T-helper 1 cell treated with Interleukin-12 subunit alpha and Interleukin-12 subunit beta and Interleukin-4 antibody, amounts not matched to agents 30 μg/mL and 1 μg/mL, for 36 hours (primary cell): ENCODE results near the gene ADCY5.

Experiments
- H3K27ac Mint-ChIP-seq: one replicate; pipeline ENCODE4 v1.8.0; 2021; ENCODE audit warnings: mild to moderate bottlenecking, mixed read lengths
- H3K27me3 Mint-ChIP-seq: one replicate; pipeline ENCODE4 v1.8.0; 2021; ENCODE audit warnings: low read depth, mixed read lengths
- H3K36me3 Mint-ChIP-seq: one replicate; pipeline ENCODE4 v1.8.0; 2021; ENCODE audit warnings: low read depth, mixed read lengths
- H3K4me1 Mint-ChIP-seq: one replicate; pipeline ENCODE4 v1.8.0; 2021; ENCODE audit warnings: low read depth, mixed read lengths
- H3K4me3 Mint-ChIP-seq: one replicate; pipeline ENCODE4 v1.8.0; 2021; ENCODE audit warnings: mild to moderate bottlenecking, moderate library complexity, mixed read lengths
- H3K9me3 Mint-ChIP-seq: one replicate; pipeline ENCODE4 v1.8.0; 2021; ENCODE audit warnings: mixed read lengths

Gene ADCY5

GRCh38 chr3:123412076-123412475, 36.8 kb downstream of the ADCY5 start:
- Mint-ChIP-seq H3K4me1 (no peaks in the 10 kb centered on the region), H3K9me3 (no peaks in the 10 kb centered on the region), H3K27ac (no peak overlapping the region), H3K36me3 (no peaks in the 10 kb centered on the region), H3K27me3 (peaks cover 5% of the 10 kb centered on the region), H3K4me3 (no peak overlapping the region)

GRCh38 chr3:123411340-123412040, 37.4 kb downstream of the ADCY5 start:
- Mint-ChIP-seq H3K27ac (no peak overlapping the region), H3K36me3 (no peaks in the 10 kb centered on the region), H3K27me3 (peaks cover 5% of the 10 kb centered on the region), H3K9me3 (no peaks in the 10 kb centered on the region), H3K4me1 (no peaks in the 10 kb centered on the region), H3K4me3 (no peak overlapping the region)

GRCh38 chr3:123410149-123410515, 38.8 kb downstream of the ADCY5 start:
- Mint-ChIP-seq H3K4me3 (no peak overlapping the region), H3K4me1 (no peaks in the 10 kb centered on the region), H3K36me3 (no peaks in the 10 kb centered on the region), H3K27me3 (peaks cover 5% of the 10 kb centered on the region), H3K9me3 (no peaks in the 10 kb centered on the region), H3K27ac (no peak overlapping the region)

DNA sequence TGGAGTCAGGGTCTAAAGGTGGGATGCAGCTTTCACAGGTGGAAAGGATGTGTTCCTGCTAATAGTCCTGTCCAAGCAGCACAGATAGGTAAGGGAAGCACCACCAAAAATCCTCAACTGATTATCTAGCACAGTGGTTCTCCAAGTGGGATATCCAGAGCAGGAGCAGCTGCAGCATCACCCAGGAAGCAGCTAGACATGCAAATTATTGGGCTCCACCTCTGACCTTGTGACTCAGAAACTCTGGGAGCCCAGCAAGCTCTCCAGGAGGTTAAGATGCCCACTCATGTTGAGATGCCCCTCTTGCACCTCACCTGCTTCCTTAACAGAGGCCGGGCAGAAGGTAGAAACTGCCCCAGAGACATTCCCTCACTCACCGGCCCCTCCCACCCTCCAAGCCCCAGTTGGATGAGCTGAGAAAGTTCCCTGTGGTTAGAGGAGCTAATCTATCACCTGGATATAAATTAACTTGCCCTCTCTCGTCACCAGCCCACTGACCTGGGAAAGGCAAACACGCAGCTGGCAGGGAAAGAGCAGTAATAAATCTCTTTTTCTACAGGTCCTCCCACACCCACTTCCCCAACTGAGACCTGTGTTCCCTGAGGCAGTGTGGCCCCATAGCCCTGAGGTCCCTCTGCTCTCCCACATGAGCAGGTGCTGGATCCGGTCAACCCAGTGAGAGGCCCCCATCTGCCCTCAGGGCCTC, 39.3 kb downstream of the ADCY5 start:
- no peaks in the 10 kb centered on the region for H3K36me3 Mint-ChIP-seq
- no peak overlapping the region for H3K27ac Mint-ChIP-seq
- no peaks in the 10 kb centered on the region for H3K9me3 Mint-ChIP-seq
- peaks cover 5% of the 10 kb centered on the region for H3K27me3 Mint-ChIP-seq
- H3K4me1 Mint-ChIP-seq, result no peaks in the 10 kb centered on the region
- H3K4me3 Mint-ChIP-seq, result no peak overlapping the region

DNA sequence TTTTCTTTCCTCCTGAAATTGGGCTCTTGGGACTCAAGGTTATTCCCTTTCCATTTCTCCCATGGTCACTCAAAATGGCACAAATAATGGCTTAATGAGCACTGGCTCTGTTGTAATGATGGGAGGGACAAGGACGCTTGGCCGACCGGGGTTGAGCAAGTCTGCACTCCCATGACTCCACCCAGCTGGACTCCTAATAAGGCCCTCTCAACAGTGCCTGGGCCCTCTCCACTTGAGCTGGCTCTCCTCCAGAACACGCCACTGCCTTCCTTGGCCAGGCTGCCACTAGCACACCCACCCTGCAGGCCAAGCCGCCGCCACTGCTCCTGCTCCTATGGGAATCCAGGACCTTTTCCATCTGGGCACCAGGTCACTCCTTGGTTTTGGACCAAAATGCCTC, 42.3 kb downstream of the ADCY5 start:
- Mint-ChIP-seq H3K9me3 (no peaks in the 10 kb centered on the region), H3K4me1 (no peaks in the 10 kb centered on the region), H3K4me3 (no peak overlapping the region), H3K36me3 (no peaks in the 10 kb centered on the region), H3K27ac (no peak overlapping the region), H3K27me3 (peaks cover 5% of the 10 kb centered on the region)

DNA sequence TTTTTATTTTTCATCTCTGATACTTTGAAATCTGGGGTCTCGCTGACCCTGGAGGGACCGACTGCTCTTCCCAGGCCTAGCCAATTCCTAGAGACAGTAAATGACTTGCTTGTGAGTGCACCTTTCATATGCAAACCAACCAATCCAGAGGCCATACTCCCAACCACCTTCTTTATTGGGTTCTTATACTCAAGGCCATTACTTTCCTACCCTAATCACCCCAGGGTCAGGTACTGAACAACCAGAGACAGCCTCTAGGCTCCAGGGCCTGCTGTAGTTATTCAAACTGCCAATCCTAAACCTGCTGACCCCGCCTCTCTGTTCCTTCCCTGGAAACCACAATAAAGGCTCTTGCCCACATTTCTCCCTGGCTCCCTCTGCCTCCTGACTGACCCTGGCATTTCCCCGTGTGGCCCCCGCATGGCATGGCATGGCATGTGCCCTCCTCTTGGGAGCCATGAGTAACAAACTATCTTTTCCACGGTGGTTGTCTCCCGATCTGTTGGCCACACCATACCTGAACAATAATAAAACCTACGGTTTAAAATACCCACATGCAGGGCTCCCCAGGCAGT, 42.9 kb downstream of the ADCY5 start:
- Mint-ChIP-seq H3K4me1 (no peaks in the 10 kb centered on the region), H3K4me3 (no peak overlapping the region), H3K9me3 (no peaks in the 10 kb centered on the region), H3K27ac (no peak overlapping the region), H3K36me3 (no peaks in the 10 kb centered on the region), H3K27me3 (peaks cover 3% of the 10 kb centered on the region)

DNA sequence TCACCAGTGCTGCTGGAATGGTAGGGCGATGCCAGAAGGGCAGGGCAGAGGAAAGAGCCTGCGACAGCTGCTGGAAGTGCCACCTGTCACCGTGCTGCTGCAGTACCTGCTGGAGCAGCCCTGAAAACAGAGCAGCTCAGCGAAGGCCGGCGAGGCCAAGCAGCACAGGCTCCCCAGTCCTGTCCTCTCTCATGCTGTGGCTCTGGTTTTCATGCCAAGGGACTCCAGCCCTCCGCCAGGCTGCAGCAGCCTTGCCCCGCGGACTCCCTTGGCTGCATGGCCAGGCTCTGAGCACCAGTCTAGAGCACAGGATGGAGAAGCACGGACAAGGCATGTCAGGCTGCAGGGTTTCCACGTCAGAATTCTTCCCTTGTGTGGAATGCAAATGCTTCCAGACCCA, 43.9 kb downstream of the ADCY5 start:
- Mint-ChIP-seq H3K9me3 (no peaks in the 10 kb centered on the region), H3K36me3 (no peaks in the 10 kb centered on the region), H3K27ac (no peak overlapping the region), H3K4me3 (no peak overlapping the region), H3K4me1 (no peaks in the 10 kb centered on the region), H3K27me3 (no peaks in the 10 kb centered on the region)

GRCh38 chr3:123404391-123404790, 44.5 kb downstream of the ADCY5 start:
- H3K9me3 Mint-ChIP-seq, result no peaks in the 10 kb centered on the region
- H3K27ac Mint-ChIP-seq, result no peak overlapping the region
- no peaks in the 10 kb centered on the region for H3K4me1 Mint-ChIP-seq
- no peaks in the 10 kb centered on the region for H3K27me3 Mint-ChIP-seq
- no peak overlapping the region for H3K4me3 Mint-ChIP-seq
- no peaks in the 10 kb centered on the region for H3K36me3 Mint-ChIP-seq

GRCh38 chr3:123401836-123402530, 46.9 kb downstream of the ADCY5 start:
- H3K27ac Mint-ChIP-seq, result no peak overlapping the region
- H3K36me3 Mint-ChIP-seq, result no peaks in the 10 kb centered on the region
- H3K9me3 Mint-ChIP-seq, result no peaks in the 10 kb centered on the region
- H3K4me1 Mint-ChIP-seq, result no peaks in the 10 kb centered on the region
- H3K4me3 Mint-ChIP-seq, result no peak overlapping the region
- H3K27me3 Mint-ChIP-seq, result peaks cover 4% of the 10 kb centered on the region

DNA sequence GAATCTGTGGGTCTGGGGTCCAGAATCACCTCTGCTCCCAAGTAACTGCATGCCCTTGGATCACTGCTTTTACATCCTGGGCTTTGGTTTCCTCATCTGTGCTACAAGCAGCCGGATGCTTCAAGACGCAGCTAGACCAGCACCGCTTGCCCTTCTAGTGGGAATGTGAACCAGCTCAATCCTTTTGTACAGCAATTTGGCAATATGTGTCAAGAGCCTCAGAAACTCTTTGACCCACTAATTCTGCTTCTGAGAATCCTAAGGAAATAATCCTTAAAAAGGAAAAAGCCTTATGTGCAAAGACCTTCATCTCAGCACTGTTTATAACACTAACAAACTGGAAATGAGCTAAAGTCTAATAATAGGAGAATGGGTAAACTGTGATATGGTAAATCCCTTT, 48.7 kb downstream of the ADCY5 start:
- Mint-ChIP-seq H3K4me1 (no peaks in the 10 kb centered on the region), H3K27me3 (peaks cover 4% of the 10 kb centered on the region), H3K9me3 (no peaks in the 10 kb centered on the region), H3K4me3 (no peak overlapping the region), H3K27ac (no peak overlapping the region), H3K36me3 (no peaks in the 10 kb centered on the region)

DNA sequence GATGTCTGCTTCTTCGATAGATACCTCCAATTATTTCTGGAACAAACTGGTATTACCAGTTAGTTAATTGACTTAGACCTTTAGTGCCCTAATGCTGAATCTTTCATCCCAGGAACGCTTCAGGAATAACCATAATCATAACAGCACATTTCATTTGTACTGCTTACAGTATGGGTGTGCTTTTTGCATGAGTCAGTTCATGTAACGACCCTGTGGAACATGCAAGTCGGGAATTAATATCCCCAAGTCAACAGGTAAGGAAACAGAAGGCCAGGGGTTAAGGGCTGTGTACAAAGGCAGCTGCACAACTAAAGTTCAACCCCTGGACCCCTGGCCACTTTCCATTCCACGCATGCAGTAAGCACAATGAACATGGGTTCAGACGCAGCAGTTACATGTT, 49.2 kb downstream of the ADCY5 start:
- Mint-ChIP-seq H3K4me1 (no peaks in the 10 kb centered on the region), H3K27me3 (peaks cover 4% of the 10 kb centered on the region), H3K27ac (no peak overlapping the region), H3K9me3 (no peaks in the 10 kb centered on the region), H3K36me3 (no peaks in the 10 kb centered on the region), H3K4me3 (no peak overlapping the region)

GRCh38 chr3:123397921-123398785, 50.7 kb downstream of the ADCY5 start:
- no peaks in the 10 kb centered on the region for H3K9me3 Mint-ChIP-seq
- H3K4me3 Mint-ChIP-seq, result no peak overlapping the region
- H3K36me3 Mint-ChIP-seq, result no peaks in the 10 kb centered on the region
- peaks cover 4% of the 10 kb centered on the region for H3K27me3 Mint-ChIP-seq
- no peaks in the 10 kb centered on the region for H3K4me1 Mint-ChIP-seq
- no peak overlapping the region for H3K27ac Mint-ChIP-seq

DNA sequence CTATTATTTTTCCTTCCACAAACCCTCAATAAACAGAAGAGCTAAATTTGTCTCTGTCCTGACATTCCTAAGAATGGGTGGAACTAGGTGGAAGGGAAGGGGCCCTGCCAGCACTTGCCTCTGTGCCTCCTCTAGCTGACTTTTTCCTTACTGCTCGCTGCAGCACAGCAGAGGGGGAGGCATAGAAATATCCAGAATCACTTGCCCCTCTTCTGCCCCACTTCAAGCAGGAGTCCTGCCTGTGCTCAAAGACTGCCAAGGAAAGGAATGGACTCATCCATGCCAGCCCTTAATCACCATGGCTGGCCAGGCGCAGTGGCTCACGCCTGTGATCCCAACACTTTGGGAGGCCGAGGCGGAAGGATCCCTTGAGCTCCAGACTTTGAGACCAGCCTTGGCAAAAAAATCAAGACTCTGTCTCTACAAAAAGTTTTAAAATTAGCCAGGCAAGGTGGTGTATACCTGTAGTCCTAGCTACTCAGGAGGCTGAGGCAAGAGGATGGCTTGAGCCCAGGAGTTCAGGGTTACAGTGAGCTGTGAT, 51.8 kb downstream of the ADCY5 start:
- Mint-ChIP-seq H3K27ac (no peak overlapping the region), H3K27me3 (peaks cover 4% of the 10 kb centered on the region)

More for the DNA sequence above, 51.8 kb downstream of the ADCY5 start:
- Mint-ChIP-seq H3K4me3 (no peak overlapping the region), H3K36me3 (no peaks in the 10 kb centered on the region), H3K4me1 (no peaks in the 10 kb centered on the region), H3K9me3 (no peaks in the 10 kb centered on the region)
